ENCODE measurements around the gene SURF6.

GRCh38 chr9:133384736-133385321, 48.8 kb upstream of the SURF6 start:
- no peak for TF ChIP-seq POLR2AphosphoS5 (IDR thresholded peaks at IDR 0.05; ENCODE audit: low read depth)
- no peak for TF ChIP-seq CTCF (conservative IDR thresholded peaks at IDR 0.05; ENCODE audit: low read depth in 2 of 2)
- no peak for TF ChIP-seq EZH2 (IDR thresholded peaks at IDR 0.05; ENCODE audit: low read depth, unreplicated experiment)
- no peak for TF ChIP-seq JUNB (IDR thresholded peaks at IDR 0.05; ENCODE audit: unreplicated experiment)
- no peak for TF ChIP-seq EZH2phosphoT487 (IDR thresholded peaks at IDR 0.05; ENCODE audit: unreplicated experiment)
- no peak for TF ChIP-seq REST (IDR thresholded peaks at IDR 0.05; ENCODE audit: unreplicated experiment)
- TF ChIP-seq ETS1 (IDR thresholded peaks at IDR 0.05): no peak
- TF ChIP-seq NANOG (IDR thresholded peaks at IDR 0.05; ENCODE audit: borderline replicate concordance): no peak
- TF ChIP-seq CREB1 (CRISPR knock-in tag; IDR thresholded peaks at IDR 0.05; ENCODE audit: low read depth): no peak
